ENCODE data around the gene DBH. TPM values are rescaled to one million over a fixed set of nuclear protein-coding genes. Genes with fewer than 3 reads are reported as not detected.

DBH gene
- total RNA-seq, 1 experiment from 2014 or later: not detected

DNA sequence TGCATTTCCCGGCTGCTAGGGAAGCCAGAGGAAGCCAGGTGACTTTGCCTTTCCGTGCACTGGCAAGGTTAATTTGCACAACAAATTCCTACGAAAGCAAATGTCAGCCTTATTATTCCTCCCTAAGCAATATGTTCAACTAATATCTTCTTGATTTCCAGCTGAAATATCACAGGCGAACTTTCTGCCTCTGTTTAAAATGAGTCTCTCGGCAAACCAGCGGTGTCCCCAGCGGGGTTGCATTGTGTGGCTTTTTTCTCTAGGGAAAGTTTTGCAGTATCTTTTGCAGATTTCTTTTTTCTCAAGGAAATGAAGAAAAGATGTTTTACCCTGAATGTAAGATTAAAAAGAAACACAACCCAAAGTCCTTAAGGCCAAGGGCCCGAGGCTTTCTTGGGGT, 1.9 kb downstream of the DBH start:
- no peak for DNase-seq (ENCODE audit: unreplicated experiment)
- intact Hi-C loops (cut with micrococcal nuclease): no loop called here
- POLR2A ChIA-PET: no interaction called here
- no peaks in the 10 kb centered on the region for H3K9me3 Mint-ChIP-seq (ENCODE audit: unreplicated experiment)
- TF ChIP-seq CTCF (IDR thresholded peaks at IDR 0.05; ENCODE audit: unreplicated experiment): no peak
- H3K36me3 Mint-ChIP-seq (ENCODE audit: insufficient read depth, unreplicated experiment): no peaks in the 10 kb centered on the region
- BruUV-seq (replicated peaks): no TSS peak
- no peak overlapping the region for H3K27ac Mint-ChIP-seq (ENCODE audit: low read depth, unreplicated experiment)
- H3K4me3 Mint-ChIP-seq (ENCODE audit: unreplicated experiment): no peak overlapping the region
- H3K27me3 Mint-ChIP-seq (ENCODE audit: insufficient read depth, unreplicated experiment): peaks cover 57% of the 10 kb centered on the region
- no peaks in the 10 kb centered on the region for H3K4me1 Mint-ChIP-seq (ENCODE audit: insufficient read depth, unreplicated experiment)
- CTCF ChIA-PET: no interaction called here

- H3K4me1 Mint-ChIP-seq (ENCODE audit: insufficient read depth, unreplicated experiment): no peaks in the 10 kb centered on the region
- ChIA-PET POLR2A (no interaction called here), CTCF (no interaction called here)
- BruUV-seq (replicated peaks): no TSS peak
- no peaks in the 10 kb centered on the region for H3K36me3 Mint-ChIP-seq (ENCODE audit: insufficient read depth, unreplicated experiment)
- DNase-seq (ENCODE audit: unreplicated experiment): no peak
- peaks cover 59% of the 10 kb centered on the region for H3K27me3 Mint-ChIP-seq (ENCODE audit: insufficient read depth, unreplicated experiment)
- no peaks in the 10 kb centered on the region for H3K9me3 Mint-ChIP-seq (ENCODE audit: unreplicated experiment)
- TF ChIP-seq CTCF (IDR thresholded peaks at IDR 0.05; ENCODE audit: unreplicated experiment): no peak
- H3K27ac Mint-ChIP-seq (ENCODE audit: low read depth, unreplicated experiment): no peak overlapping the region
- intact Hi-C loops (cut with micrococcal nuclease): no loop called here
- no peak overlapping the region for H3K4me3 Mint-ChIP-seq (ENCODE audit: unreplicated experiment)
These were observed 2.5 kb downstream of the DBH start for GRCh38 chr9:133638711-133639110.

DNA sequence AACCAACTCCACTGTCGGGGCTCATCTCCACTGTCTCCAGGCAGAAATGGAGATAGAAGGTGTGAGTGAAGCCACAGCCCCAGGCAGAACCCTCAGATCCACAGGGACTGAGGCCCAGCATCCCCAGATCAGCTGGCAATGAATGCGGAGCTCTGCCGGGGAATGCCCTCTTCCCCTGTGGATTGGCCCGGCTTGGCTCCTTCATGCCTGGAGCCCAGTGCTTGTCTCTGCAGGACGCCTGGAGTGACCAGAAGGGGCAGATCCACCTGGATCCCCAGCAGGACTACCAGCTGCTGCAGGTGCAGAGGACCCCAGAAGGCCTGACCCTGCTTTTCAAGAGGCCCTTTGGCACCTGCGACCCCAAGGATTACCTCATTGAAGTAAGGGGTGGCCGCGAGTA, 3.5 kb downstream of the DBH start:
- BruUV-seq (replicated peaks): no TSS peak
- Mint-ChIP-seq H3K9me3 (ENCODE audit: unreplicated experiment) (no peaks in the 10 kb centered on the region), H3K4me1 (ENCODE audit: insufficient read depth, unreplicated experiment) (no peaks in the 10 kb centered on the region), H3K36me3 (ENCODE audit: insufficient read depth, unreplicated experiment) (no peaks in the 10 kb centered on the region), H3K27me3 (ENCODE audit: insufficient read depth, unreplicated experiment) (peaks cover 66% of the 10 kb centered on the region), H3K27ac (ENCODE audit: low read depth, unreplicated experiment) (no peak overlapping the region), H3K4me3 (ENCODE audit: unreplicated experiment) (no peak overlapping the region)
- ChIA-PET CTCF (no interaction called here), POLR2A (no interaction called here)
- TF ChIP-seq CTCF (IDR thresholded peaks at IDR 0.05; ENCODE audit: unreplicated experiment): no peak
- no peak for DNase-seq (ENCODE audit: unreplicated experiment)
- intact Hi-C loops (cut with micrococcal nuclease): no loop called here

DNA sequence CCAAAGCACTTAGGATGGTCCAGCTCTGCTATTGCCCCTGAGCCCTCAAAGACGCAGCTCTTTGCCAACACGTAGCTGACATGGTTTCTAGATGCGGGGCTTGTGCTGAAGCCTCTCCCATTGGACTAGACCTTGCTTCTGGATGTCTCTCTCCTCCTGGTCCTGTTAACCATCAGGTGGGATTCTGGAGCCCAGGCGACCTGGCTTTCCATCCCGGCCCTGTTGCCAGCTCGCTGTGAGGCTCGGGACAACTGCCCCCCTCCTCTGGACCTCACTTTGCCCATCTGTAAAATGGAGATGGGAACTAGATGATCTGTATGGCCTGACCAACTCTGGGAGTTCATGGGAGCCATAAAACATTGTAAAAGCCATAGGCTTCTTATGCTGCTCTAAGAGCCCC, 4.0 kb downstream of the DBH start:
- no peak overlapping the region for H3K4me3 Mint-ChIP-seq (ENCODE audit: unreplicated experiment)
- no peak overlapping the region for H3K27ac Mint-ChIP-seq (ENCODE audit: low read depth, unreplicated experiment)
- no peaks in the 10 kb centered on the region for H3K36me3 Mint-ChIP-seq (ENCODE audit: insufficient read depth, unreplicated experiment)
- ChIA-PET CTCF (no interaction called here), POLR2A (no interaction called here)
- no peak for TF ChIP-seq CTCF (IDR thresholded peaks at IDR 0.05; ENCODE audit: unreplicated experiment)
- intact Hi-C loops (cut with micrococcal nuclease): no loop called here
- H3K9me3 Mint-ChIP-seq (ENCODE audit: unreplicated experiment): no peaks in the 10 kb centered on the region
- no peaks in the 10 kb centered on the region for H3K4me1 Mint-ChIP-seq (ENCODE audit: insufficient read depth, unreplicated experiment)
- no peak for DNase-seq (ENCODE audit: unreplicated experiment)
- peaks cover 66% of the 10 kb centered on the region for H3K27me3 Mint-ChIP-seq (ENCODE audit: insufficient read depth, unreplicated experiment)
- BruUV-seq (replicated peaks): no TSS peak

Data from MCF 10A (cell line).